Measurements from ENCODE around the gene TMEM30A. TPM values are rescaled to one million over a fixed set of nuclear protein-coding genes. Genes with fewer than 3 reads are reported as not detected.
A peak's percentile ranks its signal among the peaks of the same experiment; 100 is the strongest.

TMEM30A gene
- total RNA-seq, 1 experiment from 2014 or later = 130 TPM

DNA sequence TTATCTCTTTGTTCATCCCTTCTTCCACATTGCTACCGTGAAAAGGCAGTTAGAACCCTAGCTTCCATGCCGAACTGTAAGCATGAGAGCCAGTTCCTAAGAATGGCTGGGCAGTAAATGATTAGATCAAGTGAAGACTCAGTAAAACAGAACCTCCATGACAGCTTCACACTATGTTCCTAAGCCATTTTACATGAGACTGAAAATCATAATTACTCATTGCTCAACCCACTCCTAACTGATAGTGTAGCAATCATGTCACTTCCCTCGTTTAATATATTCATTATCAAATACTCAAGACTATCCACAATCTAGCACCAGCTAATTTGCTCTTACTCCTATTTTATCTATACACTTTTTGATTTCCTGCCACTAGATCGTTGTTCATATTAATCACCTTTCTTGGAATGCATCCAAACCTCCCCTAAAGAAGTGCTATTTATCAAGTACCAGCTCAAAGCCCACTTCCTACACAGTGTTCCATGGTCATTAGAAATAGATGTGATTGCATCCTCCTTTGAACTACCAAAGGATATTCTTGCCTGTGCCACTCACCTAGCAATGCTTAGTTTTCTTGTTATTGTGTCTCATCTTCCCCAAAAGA, 6.0 kb downstream of the TMEM30A start:
- ATAC-seq = no peak
- no peaks in the 10 kb centered on the region; the same call in 1 of the 2 replicates for H3K36me3 ChIP-seq (ENCODE audit: control insufficient read depth, insufficient read depth, low read length)
- ChIA-PET CTCF (interaction anchor here (1.2 kb wide), 1 partner anchor 12 kb away, joined by 4 read pairs; no protein-coding TSS in a partner anchor), POLR2A (no interaction called here)
- DNase-seq (ENCODE audit: low read depth, low spot score) = no peak
- no peaks in the 10 kb centered on the region for H3K9me3 ChIP-seq (ENCODE audit: control insufficient read depth, insufficient read depth, low read depth, low read length)
- no peak for TF ChIP-seq TCF7L2 (IDR thresholded peaks at IDR 0.05; ENCODE audit: low read depth, low read length)
- TF ChIP-seq, protein P1, sequence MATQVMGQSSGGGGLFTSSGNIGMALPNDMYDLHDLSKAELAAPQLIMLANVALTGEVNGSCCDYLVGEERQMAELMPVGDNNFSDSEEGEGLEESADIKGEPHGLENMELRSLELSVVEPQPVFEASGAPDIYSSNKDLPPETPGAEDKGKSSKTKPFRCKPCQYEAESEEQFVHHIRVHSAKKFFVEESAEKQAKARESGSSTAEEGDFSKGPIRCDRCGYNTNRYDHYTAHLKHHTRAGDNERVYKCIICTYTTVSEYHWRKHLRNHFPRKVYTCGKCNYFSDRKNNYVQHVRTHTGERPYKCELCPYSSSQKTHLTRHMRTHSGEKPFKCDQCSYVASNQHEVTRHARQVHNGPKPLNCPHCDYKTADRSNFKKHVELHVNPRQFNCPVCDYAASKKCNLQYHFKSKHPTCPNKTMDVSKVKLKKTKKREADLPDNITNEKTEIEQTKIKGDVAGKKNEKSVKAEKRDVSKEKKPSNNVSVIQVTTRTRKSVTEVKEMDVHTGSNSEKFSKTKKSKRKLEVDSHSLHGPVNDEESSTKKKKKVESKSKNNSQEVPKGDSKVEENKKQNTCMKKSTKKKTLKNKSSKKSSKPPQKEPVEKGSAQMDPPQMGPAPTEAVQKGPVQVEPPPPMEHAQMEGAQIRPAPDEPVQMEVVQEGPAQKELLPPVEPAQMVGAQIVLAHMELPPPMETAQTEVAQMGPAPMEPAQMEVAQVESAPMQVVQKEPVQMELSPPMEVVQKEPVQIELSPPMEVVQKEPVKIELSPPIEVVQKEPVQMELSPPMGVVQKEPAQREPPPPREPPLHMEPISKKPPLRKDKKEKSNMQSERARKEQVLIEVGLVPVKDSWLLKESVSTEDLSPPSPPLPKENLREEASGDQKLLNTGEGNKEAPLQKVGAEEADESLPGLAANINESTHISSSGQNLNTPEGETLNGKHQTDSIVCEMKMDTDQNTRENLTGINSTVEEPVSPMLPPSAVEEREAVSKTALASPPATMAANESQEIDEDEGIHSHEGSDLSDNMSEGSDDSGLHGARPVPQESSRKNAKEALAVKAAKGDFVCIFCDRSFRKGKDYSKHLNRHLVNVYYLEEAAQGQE (IDR thresholded peaks at IDR 0.05; ENCODE audit: insufficient read depth in 1 of 2, low read depth in 2 of 2, low read length in 1 of 2) = no peak
- no peak overlapping the region for H3K4me3 ChIP-seq (ENCODE audit: low read depth in 2 of 2, low read length in 2 of 2)
- peaks cover 26% of the 10 kb centered on the region for H3K4me1 ChIP-seq (ENCODE audit: control insufficient read depth, insufficient read depth, low read length)
- H3K27ac ChIP-seq (ENCODE audit: low read length) = no peak overlapping the region
- in situ Hi-C loops (cut with HindIII; ENCODE audit: low pct_unique_long_range_greater_than_20kb, low sequenced_read_pairs) = no loop called here
- no peaks in the 10 kb centered on the region for H3K27me3 ChIP-seq (ENCODE audit: control insufficient read depth, insufficient read depth, low read length)
- intact Hi-C loops (cut with micrococcal nuclease; ENCODE audit: unreplicated experiment) = no loop called here
- BruUV-seq (replicated peaks) = no TSS peak

DNA sequence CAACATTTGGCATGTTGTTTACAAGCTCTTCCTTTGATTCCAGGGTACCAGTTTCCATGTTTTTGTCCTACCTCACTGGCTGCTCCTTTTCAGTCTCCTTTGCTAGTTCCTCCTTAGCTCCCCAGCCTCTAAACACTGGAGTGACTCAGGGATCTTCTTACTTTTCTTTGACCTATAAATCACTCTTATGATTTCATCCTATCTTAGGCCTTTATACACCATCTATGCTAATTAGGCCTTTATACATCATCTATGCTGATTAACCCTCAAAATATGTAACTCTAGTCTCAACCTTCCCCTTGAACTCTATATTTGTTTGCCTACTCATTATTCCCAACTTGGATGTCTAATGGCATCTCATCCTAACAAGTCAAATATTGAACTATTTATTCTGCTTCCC, 9.5 kb downstream of the TMEM30A start:
- DNase-seq (ENCODE audit: low read depth, low spot score) = no peak
- CTCF ChIA-PET = no interaction called here
- 0 out of 2 replicates have a peak, but pooled peaks have one; percentile 30 for ATAC-seq

More for the DNA sequence above, 9.5 kb downstream of the TMEM30A start:
- no TSS peak for BruUV-seq (replicated peaks)
- TF ChIP-seq SIN3A (IDR thresholded peaks at IDR 0.05; ENCODE audit: borderline replicate concordance, insufficient read depth, low read depth, low read length) = no peak
- TF ChIP-seq, protein P1 (IDR thresholded peaks at IDR 0.05; ENCODE audit: insufficient read depth in 1 of 2, low read depth in 2 of 2, low read length in 1 of 2) = no peak
- TF ChIP-seq POLR2AphosphoS5 (IDR thresholded peaks at IDR 0.05; ENCODE audit: low read depth, low read length) = no peak
- TF ChIP-seq TCF7L2 (IDR thresholded peaks at IDR 0.05; ENCODE audit: low read depth, low read length) = no peak
- TF ChIP-seq, protein P2, sequence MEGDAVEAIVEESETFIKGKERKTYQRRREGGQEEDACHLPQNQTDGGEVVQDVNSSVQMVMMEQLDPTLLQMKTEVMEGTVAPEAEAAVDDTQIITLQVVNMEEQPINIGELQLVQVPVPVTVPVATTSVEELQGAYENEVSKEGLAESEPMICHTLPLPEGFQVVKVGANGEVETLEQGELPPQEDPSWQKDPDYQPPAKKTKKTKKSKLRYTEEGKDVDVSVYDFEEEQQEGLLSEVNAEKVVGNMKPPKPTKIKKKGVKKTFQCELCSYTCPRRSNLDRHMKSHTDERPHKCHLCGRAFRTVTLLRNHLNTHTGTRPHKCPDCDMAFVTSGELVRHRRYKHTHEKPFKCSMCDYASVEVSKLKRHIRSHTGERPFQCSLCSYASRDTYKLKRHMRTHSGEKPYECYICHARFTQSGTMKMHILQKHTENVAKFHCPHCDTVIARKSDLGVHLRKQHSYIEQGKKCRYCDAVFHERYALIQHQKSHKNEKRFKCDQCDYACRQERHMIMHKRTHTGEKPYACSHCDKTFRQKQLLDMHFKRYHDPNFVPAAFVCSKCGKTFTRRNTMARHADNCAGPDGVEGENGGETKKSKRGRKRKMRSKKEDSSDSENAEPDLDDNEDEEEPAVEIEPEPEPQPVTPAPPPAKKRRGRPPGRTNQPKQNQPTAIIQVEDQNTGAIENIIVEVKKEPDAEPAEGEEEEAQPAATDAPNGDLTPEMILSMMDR (IDR thresholded peaks at IDR 0.05) = no peak
- intact Hi-C loops (cut with micrococcal nuclease; ENCODE audit: unreplicated experiment) = no loop called here
- Histone ChIP-seq H3K4me1 (ENCODE audit: control insufficient read depth, insufficient read depth, low read length) (peaks cover 4% of the 10 kb centered on the region), H3K9me3 (ENCODE audit: control insufficient read depth, insufficient read depth, low read depth, low read length) (peaks cover 5% of the 10 kb centered on the region; the same call in 1 of the 2 replicates), H3K27me3 (ENCODE audit: control insufficient read depth, insufficient read depth, low read length) (no peaks in the 10 kb centered on the region), H3K36me3 (ENCODE audit: control insufficient read depth, insufficient read depth, low read length) (no peaks in the 10 kb centered on the region), H3K27ac (ENCODE audit: low read length) (no peak overlapping the region), H3K4me3 (ENCODE audit: low read depth in 2 of 2, low read length in 2 of 2) (no peak overlapping the region)
- POLR2A ChIA-PET = interaction anchor here (0.6 kb wide), 1 partner anchor 326 kb away, joined by 4 read pairs; no protein-coding TSS in a partner anchor
- in situ Hi-C loops (cut with HindIII; ENCODE audit: low pct_unique_long_range_greater_than_20kb, low sequenced_read_pairs) = no loop called here
